Gastrocnemius medialis (tissue), 4 donors: ENCODE measurements around the gene OPCML.

ENCODE experiments used
- POLR2A ChIP-seq, 2 donors: fragments of 450-650 bp; IDR thresholded peaks; one replicate each; pipeline ENCODE4 v1.6.1; 2017; ENCODE audit warnings: antibody characterized with exemption in 2 of 2, mild to moderate bottlenecking in 2 of 2, moderate library complexity in 2 of 2
- TF ChIP-seq, protein P1 (sequence below), 5 experiments: fragments of 450-650 bp in 3 of 5; fragments of 200-600 bp in 2 of 5; sonication (generic) in 2 of 5; IDR thresholded peaks in 4 of 5; conservative IDR thresholded peaks in 1 of 5; 1 replicate in 4 of 5; 2 replicates in 1 of 5; pipeline ENCODE4 v1.5.1; 2016 to 2019; ENCODE audit warnings: antibody characterized with exemption in 5 of 5, mild to moderate bottlenecking in 3 of 5, moderate library complexity in 3 of 5

DNA sequence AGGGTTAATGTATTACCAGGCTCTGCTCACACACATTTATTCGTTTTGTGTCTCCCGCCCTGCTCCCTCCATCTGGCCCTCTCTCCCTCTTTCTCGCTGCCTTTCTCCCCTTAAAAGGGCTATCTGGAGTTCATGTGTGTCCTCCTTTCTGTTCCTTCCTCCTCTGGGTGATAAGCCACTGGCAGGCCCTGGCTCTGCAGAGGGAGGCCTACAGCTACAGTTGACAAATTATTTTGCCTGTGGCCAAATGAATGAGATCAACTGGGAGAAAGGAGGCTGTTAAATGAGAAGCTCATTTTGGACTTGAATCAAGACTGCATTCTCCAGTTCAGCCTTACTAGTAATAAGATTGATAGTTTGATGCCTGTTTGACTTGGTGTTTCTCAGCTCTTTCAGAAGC lies 17.5 kb upstream of the OPCML start:
- TF ChIP-seq, protein P1, sequence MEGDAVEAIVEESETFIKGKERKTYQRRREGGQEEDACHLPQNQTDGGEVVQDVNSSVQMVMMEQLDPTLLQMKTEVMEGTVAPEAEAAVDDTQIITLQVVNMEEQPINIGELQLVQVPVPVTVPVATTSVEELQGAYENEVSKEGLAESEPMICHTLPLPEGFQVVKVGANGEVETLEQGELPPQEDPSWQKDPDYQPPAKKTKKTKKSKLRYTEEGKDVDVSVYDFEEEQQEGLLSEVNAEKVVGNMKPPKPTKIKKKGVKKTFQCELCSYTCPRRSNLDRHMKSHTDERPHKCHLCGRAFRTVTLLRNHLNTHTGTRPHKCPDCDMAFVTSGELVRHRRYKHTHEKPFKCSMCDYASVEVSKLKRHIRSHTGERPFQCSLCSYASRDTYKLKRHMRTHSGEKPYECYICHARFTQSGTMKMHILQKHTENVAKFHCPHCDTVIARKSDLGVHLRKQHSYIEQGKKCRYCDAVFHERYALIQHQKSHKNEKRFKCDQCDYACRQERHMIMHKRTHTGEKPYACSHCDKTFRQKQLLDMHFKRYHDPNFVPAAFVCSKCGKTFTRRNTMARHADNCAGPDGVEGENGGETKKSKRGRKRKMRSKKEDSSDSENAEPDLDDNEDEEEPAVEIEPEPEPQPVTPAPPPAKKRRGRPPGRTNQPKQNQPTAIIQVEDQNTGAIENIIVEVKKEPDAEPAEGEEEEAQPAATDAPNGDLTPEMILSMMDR (IDR thresholded peaks at IDR 0.05 in 4 of 5, conservative IDR thresholded peaks at IDR 0.05 in 1 of 5), result no peak
- TF ChIP-seq POLR2A (IDR thresholded peaks at IDR 0.05), result no peak
